Stimulated activated CD8-positive, alpha-beta memory T cell treated with anti-CD3 and anti-CD28 coated beads, Interleukin-15, amount 100 ng/mL, for 48 hours (primary cell): ENCODE measurements around the gene GSS.

Experiments
- DNase-seq, 2 donors: peaks; one replicate each; pipeline ENCODE4 v3.0.0-alpha.2; 2020; ENCODE audit warnings: low read depth in 2 of 2

Gene GSS

GRCh38 chr20:34993941-34994508 is 38.4 kb upstream of the GSS start:
- no peak for DNase-seq

GRCh38 chr20:34992751-34993417 is 37.3 kb upstream of the GSS start:
- no peak for DNase-seq

GRCh38 chr20:34990661-34991214 is 35.1 kb upstream of the GSS start:
- no peak for DNase-seq

GRCh38 chr20:34990231-34990630 is 34.6 kb upstream of the GSS start:
- DNase-seq, result no peak

- DNase-seq, result no peak
Observed at GRCh38 chr20:34989670-34990069, 34.1 kb upstream of the GSS start.

- no peak for DNase-seq
Observed at GRCh38 chr20:34989118-34989517, 33.5 kb upstream of the GSS start.

GRCh38 chr20:34988191-34988540 is 32.6 kb upstream of the GSS start:
- no peak for DNase-seq

- no peak for DNase-seq
Observed at GRCh38 chr20:34987288-34988190, 31.9 kb upstream of the GSS start.

GRCh38 chr20:34986311-34987287 is 31.0 kb upstream of the GSS start:
- no peak for DNase-seq

- no peak for DNase-seq
Observed at GRCh38 chr20:34985461-34986310, 30.1 kb upstream of the GSS start.

GRCh38 chr20:34984756-34985261 is 29.2 kb upstream of the GSS start:
- DNase-seq, result no peak

GRCh38 chr20:34983995-34984735 is 28.6 kb upstream of the GSS start:
- DNase-seq, result no peak

GRCh38 chr20:34983089-34983820 is 27.6 kb upstream of the GSS start:
- DNase-seq, result no peak

- DNase-seq, result no peak
Observed at GRCh38 chr20:34982270-34983088, 26.9 kb upstream of the GSS start.

- DNase-seq, result no peak
Observed at GRCh38 chr20:34980543-34981233, 25.1 kb upstream of the GSS start.

GRCh38 chr20:34979366-34980153 is 24.0 kb upstream of the GSS start:
- DNase-seq, result peak in 1 of 2 donors; percentile 3
